GDM1 (cell line): ENCODE results near the gene MOB2.
"Not testable (repeated sequence)": the region's sequence is repeated elsewhere in the genome, so short reads cannot be mapped to it uniquely, and the experiment has no call there.

Experiments
- DNase-seq: peaks from one replicate; lab custom pipeline; 2025; lab: John Stamatoyannopoulos, UW

Gene MOB2

GRCh38 chr11:1440066-1440465 is 46.5 kb downstream of the MOB2 start:
- no peak for DNase-seq

GRCh38 chr11:1439341-1439740 is 47.2 kb downstream of the MOB2 start:
- no peak for DNase-seq

- DNase-seq, result no peak
These were observed 47.6 kb downstream of the MOB2 start for GRCh38 chr11:1438967-1439330.

GRCh38 chr11:1438261-1438966 is 48.2 kb downstream of the MOB2 start:
- no peak for DNase-seq

- DNase-seq, result no peak
These were observed 49.1 kb downstream of the MOB2 start for GRCh38 chr11:1437500-1437899.

- no peak for DNase-seq
These were observed 50.0 kb downstream of the MOB2 start for GRCh38 chr11:1436468-1437039.

- no peak for DNase-seq
These were observed 50.6 kb downstream of the MOB2 start for GRCh38 chr11:1435820-1436467.

- DNase-seq, result not testable (repeated sequence)
These were observed 51.1 kb downstream of the MOB2 start for GRCh38 chr11:1435479-1435819.

GRCh38 chr11:1433977-1434640 is 52.5 kb downstream of the MOB2 start:
- DNase-seq, result no peak

- DNase-seq, result no peak
These were observed 53.0 kb downstream of the MOB2 start for GRCh38 chr11:1433568-1433967.

- DNase-seq, result no peak
These were observed 57.7 kb downstream of the MOB2 start for GRCh38 chr11:1428762-1429316.

GRCh38 chr11:1425439-1425838 is 61.1 kb downstream of the MOB2 start:
- DNase-seq, result no peak

- DNase-seq, result no peak
These were observed 61.6 kb downstream of the MOB2 start for GRCh38 chr11:1425006-1425405.

GRCh38 chr11:1423406-1423805 is 63.2 kb downstream of the MOB2 start:
- not testable (repeated sequence) for DNase-seq

- no peak for DNase-seq
These were observed 63.6 kb downstream of the MOB2 start for GRCh38 chr11:1422981-1423380.

GRCh38 chr11:1422481-1422880 is 64.1 kb downstream of the MOB2 start:
- DNase-seq, result no peak

GRCh38 chr11:1421291-1421690 is 65.3 kb downstream of the MOB2 start:
- no peak for DNase-seq

GRCh38 chr11:1419811-1420210 is 66.8 kb downstream of the MOB2 start:
- DNase-seq, result no peak
